ENCODE measurements around the gene CENPX. TPM values are rescaled to one million over a fixed set of nuclear protein-coding genes. Genes with fewer than 3 reads are reported as not detected.

The CENPX gene
- total and polyA plus RNA-seq, 2 donors (not counting 3 experiments of a cell fraction or from before 2014, with no cell fraction given), result 56.2 to 67.2 TPM

DNA sequence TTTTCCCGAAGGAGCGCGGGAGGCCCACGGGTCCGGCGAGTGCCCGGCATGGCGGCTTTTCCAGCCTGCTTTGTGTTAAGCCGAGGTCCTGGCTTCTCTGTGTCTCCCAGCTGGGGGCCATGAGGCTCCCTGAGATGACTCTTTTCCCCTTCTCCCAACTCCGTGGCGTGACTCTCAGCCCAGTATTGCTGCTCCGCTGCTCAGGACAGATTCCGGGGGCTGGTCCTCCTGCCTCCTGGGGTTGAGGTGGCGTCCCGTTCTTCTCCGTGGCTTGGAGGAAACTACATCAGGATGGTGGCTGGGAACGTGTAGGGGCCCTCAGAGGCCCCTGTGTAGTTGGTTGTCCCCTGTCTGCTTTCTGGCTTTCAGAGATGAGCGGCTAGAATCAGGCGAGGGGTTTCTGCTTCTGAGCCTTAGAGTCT lies 30.0 kb upstream of the CENPX start:
- CTCF ChIA-PET, result interaction anchor here (1.0 to 3.8 kb wide), 4 partner anchors 15 to 93 kb away, joined by 3 to 19 read pairs (median 12); partner anchors contain the start of genes DCXR and RAC3
- POLR2A ChIA-PET, result no interaction called here
- Histone ChIP-seq H3K79me2 (ENCODE audit: control insufficient read depth, insufficient read depth, low read length) (peaks cover 11% of the 10 kb centered on the region), H3K27ac (ENCODE audit: insufficient read depth, low read depth, low read length) (no peak overlapping the region), H3K4me2 (ENCODE audit: insufficient read depth, low read length) (peak overlapping the region; percentile 78), H3K4me3 (replicated peaks in 1 of 3; ENCODE audit: insufficient read depth in 1 of 3, low read depth in 1 of 3, low read length in 3 of 3) (peak overlapping the region; percentile 65 to 89 (median 76)), H3K4me1 (ENCODE audit: control insufficient read depth, extremely low read depth, insufficient read depth, low read length) (peaks cover 11% of the 10 kb centered on the region), H3K9me1 (replicated peaks; ENCODE audit: control insufficient read depth, extremely low read depth, insufficient read depth, low read length) (no peaks in the 10 kb centered on the region), H4K20me1 (replicated peaks; ENCODE audit: control insufficient read depth, extremely low read depth, insufficient read depth, low read length) (no peaks in the 10 kb centered on the region), H3K9ac (replicated peaks; ENCODE audit: extremely low read depth, insufficient read depth, low read length) (peak overlapping the region; percentile 61), H3K27me3 (ENCODE audit: control insufficient read depth in 2 of 2, insufficient read depth in 2 of 2, low read length in 2 of 2) (no peaks in the 10 kb centered on the region), H2AFZ (ENCODE audit: low read depth, low read length) (no peak overlapping the region), H3K36me3 (ENCODE audit: control insufficient read depth in 2 of 2, extremely low read depth in 1 of 2, insufficient read depth in 2 of 2, low read length in 2 of 2) (peaks cover 12 to 37% of the 10 kb centered on the region in 2 experiments), H3K9me3 (replicated peaks; ENCODE audit: control insufficient read depth, insufficient read depth, low read length) (no peaks in the 10 kb centered on the region)
- intact Hi-C loops (cut with micrococcal nuclease), result loop anchor here (2.0 kb wide), 1 partner anchor 16 kb away; the partner anchor contains the start of gene DCXR
- no TSS peak for BruUV-seq (replicated peaks)
- TF ChIP-seq MYC (IDR thresholded peaks at IDR 0.05; ENCODE audit: low read depth, low read length) (no peak), JUN (IDR thresholded peaks at IDR 0.05; ENCODE audit: borderline replicate concordance, insufficient read depth, insufficient read length, low read depth) (no peak), POLR2AphosphoS5 (IDR thresholded peaks at IDR 0.05; ENCODE audit: insufficient read depth, low read depth, low read length) (no peak), GATA2 (IDR thresholded peaks at IDR 0.05; ENCODE audit: insufficient read depth, insufficient read length, low read depth, low read length) (no peak), FOS (IDR thresholded peaks at IDR 0.05; ENCODE audit: borderline replicate concordance, insufficient read depth, low read length) (no peak), POLR2A (IDR thresholded peaks at IDR 0.05; ENCODE audit: low read depth, low read length) (no peak), EZH2 (IDR thresholded peaks at IDR 0.05; ENCODE audit: borderline replicate concordance, low read depth, low read length, severe bottlenecking) (no peak)
- TF ChIP-seq, protein P1, sequence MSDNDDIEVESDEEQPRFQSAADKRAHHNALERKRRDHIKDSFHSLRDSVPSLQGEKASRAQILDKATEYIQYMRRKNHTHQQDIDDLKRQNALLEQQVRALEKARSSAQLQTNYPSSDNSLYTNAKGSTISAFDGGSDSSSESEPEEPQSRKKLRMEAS (IDR thresholded peaks at IDR 0.05; ENCODE audit: insufficient read depth, insufficient read length), result no peak
- TF ChIP-seq, protein P2, sequence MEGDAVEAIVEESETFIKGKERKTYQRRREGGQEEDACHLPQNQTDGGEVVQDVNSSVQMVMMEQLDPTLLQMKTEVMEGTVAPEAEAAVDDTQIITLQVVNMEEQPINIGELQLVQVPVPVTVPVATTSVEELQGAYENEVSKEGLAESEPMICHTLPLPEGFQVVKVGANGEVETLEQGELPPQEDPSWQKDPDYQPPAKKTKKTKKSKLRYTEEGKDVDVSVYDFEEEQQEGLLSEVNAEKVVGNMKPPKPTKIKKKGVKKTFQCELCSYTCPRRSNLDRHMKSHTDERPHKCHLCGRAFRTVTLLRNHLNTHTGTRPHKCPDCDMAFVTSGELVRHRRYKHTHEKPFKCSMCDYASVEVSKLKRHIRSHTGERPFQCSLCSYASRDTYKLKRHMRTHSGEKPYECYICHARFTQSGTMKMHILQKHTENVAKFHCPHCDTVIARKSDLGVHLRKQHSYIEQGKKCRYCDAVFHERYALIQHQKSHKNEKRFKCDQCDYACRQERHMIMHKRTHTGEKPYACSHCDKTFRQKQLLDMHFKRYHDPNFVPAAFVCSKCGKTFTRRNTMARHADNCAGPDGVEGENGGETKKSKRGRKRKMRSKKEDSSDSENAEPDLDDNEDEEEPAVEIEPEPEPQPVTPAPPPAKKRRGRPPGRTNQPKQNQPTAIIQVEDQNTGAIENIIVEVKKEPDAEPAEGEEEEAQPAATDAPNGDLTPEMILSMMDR (IDR thresholded peaks at IDR 0.05; ENCODE audit: extremely low read depth in 1 of 2, insufficient read depth in 1 of 2, low read depth in 1 of 2, low read length in 2 of 2), result no peak
- FAIRE-seq, result no peak
- dilution Hi-C loops (cut with MboI; ENCODE audit: extremely low pct_ligation_motif_present, low sequenced_read_pairs), result no loop called here
- DNase-seq (ENCODE audit: low read depth, low spot score), result no peak
